HL-60 (cell line): ENCODE data around the gene HMSD.

Experiments used
- POLR2AphosphoS5 ChIP-seq: IDR thresholded peaks from 2 replicates; pipeline ENCODE4 v1.6.1; 2012; ENCODE audit warnings: low read depth
- TF ChIP-seq, protein P1 (sequence below): IDR thresholded peaks from one replicate; pipeline ENCODE4 v1.5.1; 2011; ENCODE audit warnings: low read length, control low read depth, inconsistent platforms; ENCODE audit not compliant: insufficient read depth

DNA sequence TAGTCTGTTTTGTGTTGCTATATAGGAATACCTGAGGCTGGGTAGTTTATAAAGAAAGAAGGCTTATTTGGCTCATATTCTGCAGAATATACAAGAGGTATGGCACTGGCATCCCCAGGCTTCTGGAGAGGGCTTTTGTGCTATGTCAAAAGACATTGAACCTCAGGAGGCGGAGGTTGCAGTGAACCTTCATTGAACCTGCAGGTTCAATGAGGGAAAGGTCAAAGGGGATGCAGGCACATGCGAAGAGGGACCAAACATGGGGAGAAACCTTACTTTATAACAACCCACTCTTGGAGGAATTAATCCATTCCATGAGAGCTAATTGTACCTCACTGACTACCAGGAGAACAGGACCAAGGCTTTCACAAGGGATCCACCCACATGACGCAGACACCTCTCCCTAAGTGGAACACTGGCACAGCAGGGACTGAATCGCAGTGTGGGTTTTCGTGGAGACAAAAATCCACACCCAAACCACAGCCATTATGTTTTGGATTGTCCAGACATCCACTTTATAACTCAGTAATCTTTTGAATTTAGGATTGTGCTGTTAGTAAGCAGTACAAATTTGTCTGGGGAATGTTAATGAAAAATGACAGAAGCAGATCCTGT, 16.7 kb downstream of the HMSD start:
- TF ChIP-seq, protein P1, sequence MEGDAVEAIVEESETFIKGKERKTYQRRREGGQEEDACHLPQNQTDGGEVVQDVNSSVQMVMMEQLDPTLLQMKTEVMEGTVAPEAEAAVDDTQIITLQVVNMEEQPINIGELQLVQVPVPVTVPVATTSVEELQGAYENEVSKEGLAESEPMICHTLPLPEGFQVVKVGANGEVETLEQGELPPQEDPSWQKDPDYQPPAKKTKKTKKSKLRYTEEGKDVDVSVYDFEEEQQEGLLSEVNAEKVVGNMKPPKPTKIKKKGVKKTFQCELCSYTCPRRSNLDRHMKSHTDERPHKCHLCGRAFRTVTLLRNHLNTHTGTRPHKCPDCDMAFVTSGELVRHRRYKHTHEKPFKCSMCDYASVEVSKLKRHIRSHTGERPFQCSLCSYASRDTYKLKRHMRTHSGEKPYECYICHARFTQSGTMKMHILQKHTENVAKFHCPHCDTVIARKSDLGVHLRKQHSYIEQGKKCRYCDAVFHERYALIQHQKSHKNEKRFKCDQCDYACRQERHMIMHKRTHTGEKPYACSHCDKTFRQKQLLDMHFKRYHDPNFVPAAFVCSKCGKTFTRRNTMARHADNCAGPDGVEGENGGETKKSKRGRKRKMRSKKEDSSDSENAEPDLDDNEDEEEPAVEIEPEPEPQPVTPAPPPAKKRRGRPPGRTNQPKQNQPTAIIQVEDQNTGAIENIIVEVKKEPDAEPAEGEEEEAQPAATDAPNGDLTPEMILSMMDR = no peak
- no peak for TF ChIP-seq POLR2AphosphoS5
